Activated CD4-positive, alpha-beta T cell treated with anti-CD3 and anti-CD28 coated beads, Interleukin-2, amount 50 U/mL, for 24 hours (primary cell): ENCODE results near the gene KIF6.
"Not testable (repeated sequence)": the region's sequence is repeated elsewhere in the genome, so short reads cannot be mapped to it uniquely, and the experiment has no call there.

Experiments
- DNase-seq, 2 donors: peaks; one replicate each; pipeline ENCODE4 v3.0.0-alpha.2; 2020; ENCODE audit warnings: low read depth in 1 of 2, low spot score in 1 of 2

KIF6 gene

GRCh38 chr6:39707962-39708683 is 17.1 kb downstream of the KIF6 start:
- no peak for DNase-seq

GRCh38 chr6:39706819-39707335 is 18.3 kb downstream of the KIF6 start:
- no peak for DNase-seq

- no peak for DNase-seq
These were observed 22.9 kb downstream of the KIF6 start for GRCh38 chr6:39702265-39702664.

DNA sequence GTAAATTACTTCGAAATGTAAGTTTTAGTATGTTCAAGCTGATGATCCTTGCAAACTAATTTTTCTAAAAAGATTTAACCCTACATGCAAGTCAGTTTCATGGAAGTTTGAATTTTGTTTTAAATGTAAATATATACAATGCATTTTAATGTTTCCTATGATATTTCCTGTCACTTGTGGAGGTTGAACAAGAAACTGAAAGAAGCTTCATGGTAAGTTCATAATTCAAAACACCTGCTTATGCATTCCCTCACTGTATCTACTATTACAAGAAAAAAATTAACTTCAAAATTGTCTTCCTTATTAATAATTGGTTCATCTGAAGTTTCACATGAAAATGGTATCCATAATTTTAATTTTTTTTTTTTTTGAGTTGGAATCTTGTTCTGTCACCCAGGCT is 24.8 kb downstream of the KIF6 start:
- no peak for DNase-seq

DNA sequence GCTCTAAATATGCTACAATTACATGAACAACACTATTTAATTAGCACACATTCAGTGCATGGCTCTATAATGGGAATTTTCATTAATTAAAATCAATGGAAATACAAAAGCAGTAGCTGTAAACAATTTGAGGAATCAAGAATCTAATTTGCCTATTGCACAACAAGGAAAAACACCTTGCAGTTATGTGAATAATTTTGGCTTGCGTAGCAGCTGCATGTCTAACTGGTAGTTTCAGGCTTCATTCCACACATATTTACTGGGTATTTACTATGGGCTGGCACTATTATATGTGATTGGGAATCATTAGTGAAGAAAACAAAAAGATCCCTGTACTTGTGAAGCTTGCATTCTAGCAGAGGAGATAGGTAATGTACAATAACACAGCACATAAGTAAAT is 26.4 kb downstream of the KIF6 start:
- no peak for DNase-seq

DNA sequence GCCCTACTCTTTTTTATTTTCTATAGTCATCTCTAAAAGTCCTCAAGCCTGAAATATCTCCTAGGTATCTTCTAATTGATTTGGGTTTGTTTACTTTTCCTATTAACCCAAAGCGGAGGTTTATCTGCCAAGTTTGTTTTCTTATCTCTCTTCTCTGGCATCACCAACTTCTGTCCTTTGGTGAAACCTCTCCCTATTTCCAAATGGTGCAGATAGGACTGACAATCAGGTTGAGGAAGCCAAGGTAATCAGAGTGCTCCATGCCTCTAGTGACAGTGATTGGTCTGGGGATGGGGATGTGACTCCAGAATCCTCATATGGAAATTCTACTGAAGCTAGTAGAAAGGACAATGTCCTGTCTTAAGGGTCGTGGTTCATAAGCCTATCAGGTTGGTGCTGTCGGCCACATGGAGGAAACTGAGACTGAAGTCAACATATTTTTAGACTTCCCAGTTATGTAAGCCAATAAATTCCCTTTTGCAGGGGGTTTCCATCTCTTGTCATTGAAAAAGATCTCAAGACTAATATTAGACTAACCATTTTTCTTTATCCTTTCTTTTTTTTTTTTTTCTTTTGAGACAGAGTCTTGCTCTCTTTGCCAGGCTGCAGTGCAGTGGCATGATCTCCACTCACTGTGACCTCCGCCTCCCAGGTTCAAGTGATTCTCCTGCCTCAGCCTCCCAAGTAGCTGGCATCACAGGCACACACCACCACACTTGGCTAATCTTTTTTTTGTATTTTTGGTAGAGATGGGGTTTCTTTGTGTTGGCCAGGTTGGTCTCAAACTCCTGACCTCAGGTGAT is 28.0 kb downstream of the KIF6 start:
- DNase-seq, result no peak

- DNase-seq, result no peak
These were observed 29.8 kb downstream of the KIF6 start for GRCh38 chr6:39695447-39695846.

GRCh38 chr6:39693206-39693605 is 32.0 kb downstream of the KIF6 start:
- no peak for DNase-seq

- DNase-seq, result no peak
These were observed 36.7 kb downstream of the KIF6 start for GRCh38 chr6:39688494-39688893.

DNA sequence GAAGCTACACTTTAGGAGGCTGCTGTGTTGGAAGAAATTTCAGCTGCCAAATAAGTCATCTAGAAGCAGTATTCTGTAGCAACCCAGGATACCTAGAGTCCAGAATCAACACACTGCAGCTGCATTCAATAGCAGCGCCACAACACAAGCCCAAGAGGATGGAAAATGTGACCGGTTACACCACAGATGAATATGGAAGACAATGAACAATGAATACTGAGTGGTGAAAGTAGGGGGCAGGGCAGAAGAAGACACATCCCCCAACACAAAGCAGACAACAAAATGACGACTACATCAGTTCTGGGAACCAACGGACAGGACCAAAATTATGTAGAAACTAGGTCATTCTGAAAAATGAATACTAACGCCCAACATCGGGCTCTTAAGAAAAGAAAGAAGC is 38.2 kb downstream of the KIF6 start:
- no peak for DNase-seq

DNA sequence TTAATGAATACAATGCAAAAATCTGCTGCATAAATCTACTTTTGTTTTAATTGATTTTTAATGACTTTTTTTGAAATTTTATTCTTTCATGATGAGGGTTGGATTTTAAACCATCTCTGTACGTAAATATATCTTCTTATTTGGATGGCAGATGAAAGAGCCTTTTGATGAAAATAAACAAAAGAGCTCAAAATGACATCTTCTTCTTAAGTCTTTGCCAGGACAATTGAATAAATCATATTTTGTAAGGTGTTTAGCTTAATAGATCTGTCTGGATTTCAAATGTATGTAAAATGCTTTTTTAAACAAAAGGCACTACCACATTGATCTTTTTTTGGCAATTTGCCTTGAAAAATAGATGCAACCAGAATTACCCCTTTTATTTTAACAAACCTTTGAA is 39.3 kb downstream of the KIF6 start:
- DNase-seq, result no peak

DNA sequence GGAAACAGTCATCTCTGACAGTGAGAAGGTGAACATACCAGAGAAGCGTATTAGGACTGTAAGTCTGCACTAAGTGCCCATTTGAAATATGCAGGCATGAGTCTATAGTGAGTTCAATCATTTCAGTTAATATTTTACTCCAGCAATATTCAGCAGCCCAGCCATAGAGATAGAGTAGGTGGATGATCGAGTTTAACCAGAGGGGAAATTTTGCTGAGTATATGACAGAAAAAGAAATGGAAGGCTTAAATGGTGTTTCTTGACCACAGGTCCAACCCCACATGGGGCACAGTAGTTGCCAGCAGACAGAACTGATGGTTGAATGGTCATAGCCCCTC is 39.8 kb downstream of the KIF6 start:
- DNase-seq, result no peak

DNA sequence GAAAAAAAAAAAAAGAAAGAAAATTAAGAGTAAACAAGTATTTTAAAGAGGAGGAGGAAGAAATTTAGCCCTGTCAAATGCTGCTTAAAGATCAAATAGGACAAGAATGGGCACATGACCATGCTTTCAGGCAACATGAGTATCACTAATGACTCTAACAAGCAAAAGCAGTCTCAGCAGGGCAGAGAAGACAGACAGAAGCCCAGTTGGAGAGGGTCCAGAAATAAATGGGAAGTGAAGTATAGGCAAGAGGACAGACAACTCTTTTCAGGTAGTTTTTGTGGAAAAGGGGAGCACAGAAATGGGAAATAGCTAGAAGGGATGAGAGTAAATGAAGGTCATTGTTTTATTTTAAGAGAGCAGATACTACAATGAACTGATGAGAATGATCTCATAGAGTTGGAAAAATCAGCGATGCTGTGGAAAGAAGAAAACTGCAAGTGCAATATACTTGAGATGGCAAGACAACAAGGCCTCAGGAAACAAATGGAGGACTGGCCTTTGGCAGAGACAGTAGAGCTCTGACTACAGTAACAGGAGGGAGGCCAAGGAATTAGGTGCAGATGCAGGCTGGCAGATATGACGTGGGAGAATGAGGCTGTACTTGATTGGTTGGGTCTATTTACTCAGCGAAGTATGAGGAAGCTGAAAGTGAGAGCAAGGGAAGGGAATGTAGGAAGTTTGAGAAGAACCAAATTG is 40.3 kb downstream of the KIF6 start:
- no peak for DNase-seq

- DNase-seq, result no peak
These were observed 43.5 kb downstream of the KIF6 start for GRCh38 chr6:39681674-39682121.

DNA sequence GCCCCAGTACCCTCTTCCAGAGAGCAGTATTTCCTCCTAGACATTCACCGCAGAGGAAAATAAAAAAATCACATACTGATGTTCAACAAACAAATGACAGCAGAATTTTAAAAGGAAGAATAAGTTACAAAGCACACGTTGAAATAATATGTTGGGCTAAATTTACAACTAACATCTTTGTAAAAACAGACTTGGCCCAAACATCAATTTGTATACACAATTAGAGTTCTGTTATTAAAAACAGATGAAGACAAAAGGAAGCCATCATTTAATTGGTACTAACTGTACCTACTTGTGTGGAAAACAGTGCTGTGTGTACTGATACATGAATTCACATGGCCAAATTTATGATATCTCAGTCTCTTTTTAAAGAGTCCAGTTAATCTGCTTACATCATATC is 46.3 kb downstream of the KIF6 start:
- DNase-seq, result no peak

DNA sequence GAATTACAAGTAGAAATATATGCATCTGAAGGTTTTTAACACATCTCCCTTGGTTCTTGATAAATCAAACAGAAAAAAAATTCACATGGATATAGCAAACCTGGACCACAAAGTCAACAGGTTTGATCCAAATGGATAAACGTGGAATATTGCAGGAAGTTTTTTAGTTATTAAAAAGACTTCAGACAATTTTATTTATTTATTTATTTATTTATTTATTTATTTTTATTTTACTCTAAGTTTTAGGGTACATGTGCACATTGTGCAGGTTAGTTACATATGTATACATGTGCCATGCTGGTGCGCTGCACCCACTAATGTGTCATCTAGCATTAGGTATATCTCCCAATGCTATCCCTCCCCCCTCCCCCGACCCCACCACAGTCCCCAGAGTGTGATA is 47.9 kb downstream of the KIF6 start:
- not testable (repeated sequence) for DNase-seq

DNA sequence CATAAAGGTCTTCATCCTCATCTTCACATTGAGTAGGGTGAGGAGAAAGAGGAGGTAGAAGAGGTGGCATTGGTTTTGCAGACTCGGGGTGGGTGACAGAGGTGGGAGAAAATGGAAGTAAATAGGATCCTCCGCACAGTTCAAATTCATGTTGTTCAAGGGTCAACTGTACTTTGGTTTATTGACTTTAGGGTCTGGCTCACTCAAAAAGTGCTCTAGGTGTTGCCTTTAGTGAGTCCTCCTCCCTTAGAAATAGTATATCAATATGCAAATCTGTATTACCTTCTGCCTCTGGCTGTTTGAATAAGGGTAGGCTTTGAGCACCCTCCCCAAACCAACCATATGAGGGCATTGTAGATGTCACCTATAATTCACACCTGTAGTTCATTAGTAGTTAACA is 54.7 kb downstream of the KIF6 start:
- DNase-seq, result no peak

DNA sequence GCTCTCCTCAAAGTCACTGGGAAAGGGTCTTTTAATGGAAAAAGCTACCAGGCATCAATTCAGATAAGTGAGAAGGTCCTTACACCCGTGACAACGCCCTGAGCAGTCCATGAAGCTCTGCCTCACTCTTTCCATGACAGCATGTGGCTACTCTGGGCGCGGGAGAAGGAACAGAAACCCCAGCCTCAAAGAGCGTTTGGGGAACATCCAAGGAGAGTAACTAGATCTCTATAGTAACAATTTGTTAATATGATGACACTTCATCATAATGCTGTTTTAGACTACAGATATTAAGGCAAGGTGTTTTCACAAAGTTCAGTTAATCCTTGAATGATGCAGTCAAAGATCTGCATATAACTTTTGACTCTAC is 55.2 kb downstream of the KIF6 start:
- no peak for DNase-seq

DNA sequence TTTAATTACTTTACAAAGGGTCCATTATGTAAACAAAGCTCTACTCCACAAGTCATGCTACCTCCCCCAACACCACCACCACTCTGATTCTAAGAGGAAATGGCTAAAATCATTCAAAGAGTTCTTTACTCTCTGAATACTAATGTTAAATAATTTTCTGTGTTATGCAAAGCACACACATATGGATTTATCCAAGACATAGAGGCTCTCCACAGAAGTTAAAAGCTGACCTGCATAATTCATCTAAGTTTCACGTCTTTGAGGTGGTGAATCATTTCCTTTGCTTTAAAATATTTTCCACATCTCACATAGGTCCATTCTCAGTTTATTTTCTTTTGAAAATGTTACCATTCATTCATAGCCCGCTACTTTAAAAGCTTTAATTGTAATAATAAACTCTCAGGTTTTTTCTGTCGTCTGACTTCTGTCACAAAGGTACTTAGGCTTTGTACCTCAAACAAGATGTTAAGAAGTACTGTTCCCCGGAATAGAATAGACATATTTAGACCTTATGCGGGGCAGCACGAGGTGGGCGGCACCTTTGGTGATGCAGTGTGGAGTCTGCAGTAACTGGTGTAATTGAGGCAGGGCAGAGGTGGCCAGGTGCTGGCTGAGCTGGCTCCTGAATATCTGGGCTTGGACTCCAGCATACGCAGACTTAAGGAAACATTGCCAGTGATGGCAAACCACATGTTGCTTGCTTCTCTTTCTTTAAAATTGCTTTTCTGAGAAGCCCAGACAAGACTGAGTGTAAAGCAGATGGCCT is 55.8 kb downstream of the KIF6 start:
- no peak for DNase-seq

DNA sequence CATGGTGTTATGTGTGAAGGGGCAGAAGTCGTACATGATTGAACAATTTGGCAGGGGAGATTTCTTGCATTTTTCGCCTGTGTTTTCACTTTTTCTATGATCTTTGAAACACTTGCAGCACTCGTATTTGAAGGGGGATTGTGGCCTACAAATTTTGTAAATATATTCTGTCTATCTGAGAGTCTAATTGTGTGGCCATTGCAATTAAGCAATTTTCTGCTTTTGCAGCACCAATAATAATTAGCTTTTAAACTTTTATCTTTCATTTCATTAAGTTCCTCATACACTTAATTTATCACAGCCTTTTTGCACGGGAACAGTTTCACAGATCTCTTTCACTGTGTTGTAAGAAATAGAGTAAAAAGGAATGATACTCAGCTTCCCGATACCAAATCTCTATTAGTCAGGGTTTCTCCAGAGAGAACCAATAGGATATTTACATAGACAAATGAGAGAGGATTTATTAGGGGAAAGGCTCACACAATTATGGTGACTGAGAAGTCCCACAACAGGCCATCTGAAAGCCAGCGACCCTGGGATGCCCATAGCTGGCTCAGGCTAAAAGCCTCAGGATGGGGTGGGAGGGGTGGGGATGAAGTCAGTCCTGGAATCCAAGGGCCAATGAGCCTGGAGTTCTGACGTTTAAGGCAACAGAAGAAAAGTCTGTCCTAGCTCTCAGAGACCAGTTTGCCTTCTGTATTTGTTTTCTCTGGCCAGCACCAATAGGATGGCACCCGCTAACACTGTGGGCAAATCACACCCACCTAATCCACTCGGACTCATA is 58.3 kb downstream of the KIF6 start:
- DNase-seq, result no peak

GRCh38 chr6:39665861-39666260 is 59.3 kb downstream of the KIF6 start:
- no peak for DNase-seq
